Measurements from ENCODE around the gene CCDC102B.
"Not testable (repeated sequence)": the region's sequence is repeated elsewhere in the genome, so short reads cannot be mapped to it uniquely, and the experiment has no call there.

CCDC102B gene

DNA sequence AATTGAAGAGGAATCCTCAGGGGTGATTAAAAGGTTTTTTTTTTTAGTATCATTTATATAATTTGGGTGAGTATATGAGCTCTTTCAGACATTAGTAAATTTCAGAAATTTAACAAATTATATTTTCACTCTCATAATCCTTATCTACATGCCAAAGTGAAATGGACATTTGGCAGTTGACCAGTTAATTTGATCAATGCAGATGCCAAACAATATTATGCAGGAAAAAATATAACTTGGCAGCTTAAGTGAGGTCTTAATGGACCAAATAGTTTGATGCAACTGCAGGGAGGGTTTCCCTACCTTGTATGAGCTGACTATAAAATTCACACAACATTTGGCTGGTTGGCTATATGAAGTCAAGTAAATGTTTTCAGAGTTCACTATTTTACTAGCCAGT lies 185.2 kb downstream of the CCDC102B start:
- no peak for DNase-seq

- DNase-seq = no peak
These were observed 186.5 kb downstream of the CCDC102B start for GRCh38 chr18:68984342-68984741.

- DNase-seq = no peak
These were observed 187.4 kb downstream of the CCDC102B start for GRCh38 chr18:68985172-68985820.

- DNase-seq = no peak
These were observed 193.4 kb downstream of the CCDC102B start for GRCh38 chr18:68991286-68991685.

- no peak for DNase-seq
These were observed 195.0 kb downstream of the CCDC102B start for GRCh38 chr18:68992719-68993482.

DNA sequence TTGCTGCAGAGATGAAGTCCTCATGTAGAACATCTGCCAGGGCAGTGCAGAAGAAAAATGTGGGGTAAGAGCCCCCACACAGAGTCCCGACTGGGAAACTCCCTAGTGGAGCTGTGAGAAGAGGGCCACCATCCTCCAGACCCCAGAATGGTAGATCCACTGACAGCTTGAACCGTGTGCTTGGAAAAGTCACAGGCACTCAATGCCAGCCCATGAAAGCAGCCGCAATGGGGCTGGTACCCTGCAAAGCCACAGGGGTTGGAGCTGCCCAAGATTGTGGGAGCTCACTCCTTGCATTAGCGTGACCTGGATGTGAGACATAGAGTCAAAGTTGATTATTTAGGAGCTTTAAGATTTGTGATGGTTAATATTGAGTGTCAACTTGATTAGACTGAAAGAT lies 197.8 kb downstream of the CCDC102B start:
- no peak for DNase-seq

GRCh38 chr18:68997845-68998244 lies 200.0 kb downstream of the CCDC102B start:
- DNase-seq = no peak

GRCh38 chr18:69000366-69000765 lies 202.5 kb downstream of the CCDC102B start:
- no peak for DNase-seq

DNA sequence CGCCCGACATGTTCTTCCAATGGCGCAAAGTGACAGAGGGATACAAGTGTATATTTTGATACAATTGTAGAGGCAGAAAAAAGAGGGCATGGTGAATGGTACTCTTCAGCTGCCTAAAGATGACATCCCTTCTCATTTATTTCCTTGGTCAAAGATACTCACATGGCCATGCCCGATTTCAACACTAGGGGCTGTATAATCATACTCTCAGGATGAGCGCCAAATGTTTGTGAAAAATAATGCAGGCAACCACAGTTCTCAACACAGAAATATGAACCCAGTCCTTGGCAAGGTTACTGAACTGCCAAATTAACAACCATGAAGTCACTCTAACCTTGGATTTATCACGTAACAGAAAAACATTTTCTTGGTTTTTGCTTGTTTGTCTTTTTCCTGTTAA lies 204.4 kb downstream of the CCDC102B start:
- DNase-seq = no peak

DNA sequence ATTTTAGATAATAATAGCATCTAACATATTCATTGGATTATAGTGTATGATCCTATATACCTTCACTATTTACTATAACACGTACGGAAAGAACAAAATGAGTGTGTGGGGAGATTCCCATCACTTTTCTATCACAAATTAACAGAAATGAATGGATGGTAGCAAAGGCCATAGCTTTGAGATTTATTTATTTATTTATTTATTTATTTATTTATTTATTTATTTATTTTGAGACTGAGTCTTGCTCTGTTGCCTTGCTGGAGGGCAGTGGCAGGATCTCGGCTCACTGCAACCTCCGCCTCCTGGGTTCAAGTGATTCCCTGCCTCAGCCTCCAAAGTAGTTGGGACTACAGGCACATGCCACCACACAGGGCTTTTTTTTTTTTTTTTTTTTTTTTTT lies 208.3 kb downstream of the CCDC102B start:
- not testable (repeated sequence) for DNase-seq

GRCh38 chr18:69008538-69008937 lies 210.7 kb downstream of the CCDC102B start:
- DNase-seq = no peak

DNA sequence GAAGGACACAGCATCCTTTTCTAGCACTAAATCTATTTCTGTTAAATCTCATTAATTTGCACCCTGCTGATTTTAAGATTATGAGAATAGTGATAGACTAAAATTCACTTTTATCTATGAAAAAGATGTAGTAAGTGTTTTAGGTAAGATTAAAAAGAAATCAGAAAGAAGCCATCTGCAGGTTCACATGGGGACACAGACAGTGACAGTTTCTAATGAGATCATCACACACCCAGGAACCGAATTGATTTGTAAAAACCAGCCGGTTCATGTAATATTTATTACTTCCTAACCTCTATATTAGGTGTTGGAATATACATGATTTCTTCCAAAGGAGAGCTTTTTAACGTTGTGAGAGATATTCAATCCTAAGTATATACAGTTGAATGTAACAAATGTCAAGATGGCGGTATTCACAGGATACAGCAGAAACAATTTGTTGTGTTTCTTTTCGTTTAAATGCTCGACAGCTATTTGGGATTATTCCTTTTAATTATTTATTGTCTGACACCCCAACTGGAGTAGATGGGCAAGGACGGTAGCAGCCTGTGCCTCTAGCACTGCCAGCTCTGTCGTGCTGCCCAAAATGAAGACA lies 223.4 kb downstream of the CCDC102B start:
- no peak for DNase-seq

- DNase-seq = no peak
These were observed 224.5 kb downstream of the CCDC102B start for GRCh38 chr18:69022426-69022825.

- DNase-seq = no peak
These were observed 233.7 kb downstream of the CCDC102B start for GRCh38 chr18:69031571-69031970.

DNA sequence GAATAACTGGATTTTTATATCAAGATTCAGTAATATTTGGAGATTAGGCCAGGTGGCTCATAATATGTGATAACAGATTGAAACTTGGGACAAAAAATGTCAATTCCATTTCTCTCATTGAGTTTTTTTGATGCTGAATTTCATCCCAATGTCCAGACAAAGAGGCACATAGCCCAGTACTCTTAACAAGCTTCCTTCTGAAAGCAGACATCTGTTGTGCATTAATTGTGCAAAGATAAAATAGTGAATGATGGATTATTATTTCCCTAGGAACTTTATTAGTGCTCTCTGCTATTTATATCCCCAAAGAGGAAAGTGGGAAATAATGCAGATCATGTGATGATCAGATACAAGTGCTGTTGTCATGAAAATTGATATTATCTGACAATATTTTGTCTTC lies 234.1 kb downstream of the CCDC102B start:
- no peak for DNase-seq

DNA sequence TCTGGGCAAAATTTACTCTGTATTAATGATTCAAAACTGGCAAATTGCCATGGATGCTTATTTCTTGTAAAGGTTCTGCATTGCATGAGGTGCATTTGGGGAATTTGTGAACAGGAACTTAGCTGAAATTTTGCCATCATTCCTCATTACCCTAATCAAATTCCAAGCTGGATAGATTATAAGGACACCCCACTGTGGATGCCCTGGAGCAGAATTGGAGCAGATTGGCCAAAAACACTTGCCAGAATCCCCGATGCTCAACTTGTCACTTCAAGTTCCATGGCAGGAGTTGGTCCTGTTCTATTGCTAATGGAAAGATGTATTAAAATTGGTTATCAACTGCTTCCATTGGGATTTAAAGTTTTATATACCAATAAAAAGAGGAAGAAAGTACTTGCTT lies 237.9 kb downstream of the CCDC102B start:
- no peak for DNase-seq

DNA sequence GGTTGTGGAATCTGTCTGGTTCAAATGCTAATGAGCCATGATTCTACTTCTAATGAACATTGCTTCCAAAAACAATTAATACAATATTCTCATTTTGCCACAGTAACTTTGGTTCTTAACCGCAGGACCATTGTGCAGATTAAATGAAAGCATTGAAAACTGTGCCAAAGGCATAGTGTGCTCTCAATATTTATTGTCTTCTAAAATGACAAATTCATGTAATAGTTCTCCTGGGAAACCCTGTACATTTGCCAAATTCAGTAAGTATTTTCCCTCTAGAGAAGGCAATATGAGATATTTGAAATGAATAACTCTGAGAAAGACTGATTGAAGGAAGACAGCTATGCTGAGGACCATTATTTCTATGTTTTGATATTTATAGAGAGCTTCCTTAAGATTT lies 246.3 kb downstream of the CCDC102B start:
- no peak for DNase-seq

DNA sequence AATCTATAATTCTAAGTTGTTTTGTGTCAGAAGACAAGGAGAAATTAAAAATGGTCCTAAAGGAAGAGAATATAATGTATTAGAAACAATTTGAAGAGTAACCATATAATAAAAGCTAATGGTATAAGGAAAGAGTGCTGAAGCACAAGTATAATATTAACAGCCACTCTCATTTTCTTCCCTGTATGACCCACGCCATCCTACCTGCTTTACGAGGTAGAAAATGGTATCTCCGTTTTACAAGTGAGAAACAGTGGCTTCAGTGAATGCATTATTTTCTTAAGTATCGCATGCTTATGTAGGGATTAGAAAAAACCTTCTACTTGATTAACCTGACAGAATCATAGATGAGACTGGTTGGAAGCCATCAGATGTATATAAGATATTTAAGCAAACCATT lies 266.2 kb downstream of the CCDC102B start:
- no peak for DNase-seq

DNA sequence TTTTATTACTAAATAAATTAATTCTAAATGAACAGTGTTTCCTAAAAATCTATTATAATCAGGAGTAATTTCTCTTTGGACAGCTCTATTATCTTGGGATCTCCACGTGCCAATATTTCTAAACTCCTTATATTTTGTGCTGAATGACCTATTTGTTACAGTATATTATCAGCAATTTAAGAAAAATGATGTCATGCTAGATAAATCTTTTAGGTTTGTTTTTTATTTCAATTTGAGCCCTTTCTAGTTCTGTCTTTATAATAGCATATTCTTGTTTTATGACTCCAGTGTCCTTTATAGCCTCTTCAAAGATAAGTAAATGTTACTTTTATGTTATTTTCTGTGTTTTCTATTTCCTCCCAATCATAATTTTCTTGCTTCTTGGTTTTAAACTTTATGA lies 269.2 kb downstream of the CCDC102B start:
- DNase-seq = no peak

DNA sequence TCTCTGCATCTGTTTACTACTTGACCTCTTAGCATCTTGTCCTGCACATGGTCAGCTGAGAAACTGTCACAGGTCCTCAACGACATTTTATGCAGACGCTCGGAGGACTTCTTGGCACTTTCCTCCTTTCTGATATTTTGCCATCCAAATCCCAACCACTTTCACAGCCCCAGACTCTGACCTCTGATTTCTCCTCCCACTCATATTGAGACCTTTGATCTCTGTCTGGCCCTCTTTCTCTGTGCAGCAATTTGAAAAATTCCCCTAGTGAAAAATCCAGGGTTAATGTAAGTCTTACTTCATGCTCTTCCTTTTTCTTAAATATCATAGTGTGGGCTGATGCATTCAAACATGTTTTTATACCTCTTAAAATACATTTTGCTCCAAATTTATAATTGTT lies 273.8 kb downstream of the CCDC102B start:
- no peak for DNase-seq

DNA sequence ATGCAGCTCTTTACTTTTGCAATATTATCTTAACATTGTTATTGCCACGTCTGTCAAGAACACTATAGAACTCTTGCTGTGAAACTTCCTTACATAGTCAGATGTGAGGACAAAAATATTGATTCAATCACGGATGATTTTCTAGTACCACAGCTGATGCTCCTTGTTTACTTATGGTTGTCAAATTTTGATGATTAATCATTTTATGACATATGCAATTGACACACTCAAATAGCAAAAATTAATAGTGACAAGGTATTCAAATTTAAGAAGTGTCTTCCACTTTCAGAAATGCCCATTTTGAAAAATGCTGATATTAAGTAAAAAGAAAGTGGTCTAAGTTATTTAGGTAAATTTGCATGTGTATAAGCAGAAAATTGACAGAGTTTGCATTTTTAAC lies 284.0 kb downstream of the CCDC102B start:
- no peak for DNase-seq

DNA sequence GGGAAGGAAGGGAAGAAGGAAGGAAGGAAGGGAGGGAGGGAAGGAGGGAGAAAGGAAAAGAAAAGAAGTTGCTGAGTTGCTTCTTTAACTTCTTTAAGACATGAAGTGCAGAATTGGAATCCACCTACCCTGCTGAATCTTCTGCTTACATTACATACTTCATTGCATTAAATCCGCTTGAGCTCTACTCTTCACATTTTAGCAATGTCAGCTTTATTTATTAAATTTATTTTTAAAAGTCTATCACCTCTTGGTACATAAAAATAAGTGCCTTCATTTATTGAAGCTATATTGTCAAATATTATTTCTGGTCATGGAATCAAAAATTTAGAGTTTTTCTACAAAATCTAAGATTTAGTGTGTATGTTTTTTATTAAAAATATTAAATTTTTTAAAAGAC lies 284.6 kb downstream of the CCDC102B start:
- no peak for DNase-seq

GRCh38 chr18:69085951-69086350 lies 288.1 kb downstream of the CCDC102B start:
- DNase-seq = no peak

DNA sequence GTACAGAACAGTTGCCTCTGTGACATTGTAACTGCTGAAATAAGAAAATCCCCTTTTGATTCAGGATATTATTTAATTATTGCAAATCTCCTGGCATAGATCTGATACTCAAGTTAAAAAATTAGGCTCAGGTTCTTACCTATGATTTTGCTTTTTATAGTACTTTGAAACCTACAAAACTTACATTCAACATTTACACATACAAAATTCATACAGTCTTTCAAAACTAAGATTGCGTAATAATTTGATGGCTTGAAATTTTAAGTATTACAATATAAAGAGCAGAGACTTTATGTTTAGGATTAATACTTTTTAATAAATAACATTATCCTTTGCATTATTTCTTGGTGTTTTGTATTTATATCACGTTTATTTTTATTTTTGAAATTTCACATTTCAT lies 291.1 kb downstream of the CCDC102B start:
- DNase-seq = no peak

All from amniotic stem cell (primary cell).